Measurements from ENCODE around the gene S100P. TPM values are rescaled to one million over a fixed set of nuclear protein-coding genes. Genes with fewer than 3 reads are reported as not detected.

S100P gene
- total and polyA plus RNA-seq, 2 of the 4 experiments (the other 2 are of a cell fraction): not detected

DNA sequence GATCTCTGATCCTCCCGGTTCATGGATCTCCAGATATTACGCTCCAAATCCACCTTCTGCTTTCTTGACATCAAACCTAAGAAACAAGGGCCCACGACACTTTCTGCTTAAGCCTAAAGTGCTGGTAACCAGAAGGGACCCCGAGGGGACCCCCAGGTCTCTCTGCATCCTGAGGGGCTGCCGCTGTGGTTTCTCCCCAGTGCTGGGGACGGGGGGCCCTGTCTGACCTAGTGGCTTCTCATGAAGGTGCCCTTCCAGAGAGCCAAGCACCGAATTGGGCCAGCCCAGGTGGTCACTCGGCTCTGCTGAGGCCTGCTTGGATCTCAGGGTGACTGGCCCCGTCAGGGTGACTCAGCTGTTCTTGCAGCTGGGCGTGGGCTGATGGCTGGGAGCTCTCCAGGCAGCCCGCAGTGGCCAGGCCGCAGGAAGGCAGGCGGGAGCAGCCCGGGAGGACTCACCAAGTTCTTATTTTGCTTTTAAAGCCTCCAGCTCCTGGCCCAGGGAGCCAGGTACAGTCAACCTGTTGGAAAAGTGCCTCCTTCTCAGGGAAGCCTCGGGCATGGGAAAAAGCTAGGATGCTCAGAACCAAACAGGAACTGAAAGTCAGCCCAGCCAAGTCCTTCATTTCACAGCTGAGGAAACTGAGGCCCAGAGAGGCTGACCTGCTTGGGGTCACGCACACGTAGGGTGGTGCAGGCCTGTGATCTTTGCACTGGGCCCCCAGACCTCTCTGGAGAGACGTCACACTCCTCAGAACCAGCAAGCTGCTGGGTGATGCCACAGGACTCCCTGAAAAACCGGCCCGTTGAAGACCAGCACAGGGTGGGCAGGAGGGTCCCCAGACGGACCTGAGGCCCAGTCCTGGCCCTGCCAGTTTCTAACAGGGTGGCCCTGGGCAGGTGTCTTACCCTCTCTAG is 39.0 kb downstream of the S100P start:
- Histone ChIP-seq H3K4ac (ENCODE audit: low read depth, low read length) (peak overlapping the region; percentile 100), H2BK15ac (ENCODE audit: low read depth, low read length) (peak overlapping the region; percentile 77; the same call in 2 of the 3 replicates), H2AK5ac (ENCODE audit: low read depth, low read length) (peak overlapping the region; percentile 96; the same call in 1 of the 2 replicates), H3K79me1 (ENCODE audit: low read depth in 1 of 2, low read length in 2 of 2) (0 out of 4 replicates have a peak, but pooled peaks cover 0 to 4% of the 10 kb centered on the region in 2 experiments), H2AFZ (replicated peaks; ENCODE audit: low read length, poor library complexity) (peak overlapping the region; percentile 94), H3K9ac (ENCODE audit: low read depth, low read length) (peak overlapping the region; percentile 59), H3K27ac (ENCODE audit: insufficient read depth, low read length) (peak overlapping the region; percentile 76), H4K20me1 (ENCODE audit: insufficient read depth, low read length) (no peaks in the 10 kb centered on the region), H3K18ac (ENCODE audit: low read depth, low read length) (peak overlapping the region; percentile 91), H3K36me3 (ENCODE audit: control insufficient read depth, insufficient read depth, low read length) (no peaks in the 10 kb centered on the region), H3K27me3 (ENCODE audit: control insufficient read depth, insufficient read depth, low read length) (no peaks in the 10 kb centered on the region; the same call in 1 of the 2 replicates), H3K9me1 (ENCODE audit: insufficient read depth, low read length) (peaks cover 10% of the 10 kb centered on the region), H3K14ac (replicated peaks; ENCODE audit: low read depth, low read length) (peak overlapping the region; percentile 97), H2BK120ac (ENCODE audit: low read depth, low read length) (peak overlapping the region; percentile 100), H3K9me3 (ENCODE audit: control insufficient read depth, insufficient read depth, low read length) (no peaks in the 10 kb centered on the region), H3K4me3 (ENCODE audit: insufficient read depth, low read depth, low read length) (no peak overlapping the region), H2AK9ac (replicated peaks; ENCODE audit: low read depth, low read length, poor library complexity) (peak overlapping the region; percentile 97), H2BK5ac (ENCODE audit: low read depth, low read length, poor library complexity, severe bottlenecking) (peak overlapping the region; percentile 88), H3K4me1 (ENCODE audit: control insufficient read depth, insufficient read depth, low read length) (peaks cover 9% of the 10 kb centered on the region), H3K23ac (ENCODE audit: low read depth, low read length) (peak overlapping the region; percentile 83), H3K56ac (ENCODE audit: extremely low read depth, insufficient read depth, low read length) (peak overlapping the region; percentile 78; the same call in 1 of the 2 replicates), H4K91ac (ENCODE audit: insufficient read depth, low read depth, low read length) (peak overlapping the region; percentile 99), H3K4me2 (ENCODE audit: low read depth, low read length) (no peak overlapping the region; the same call in 1 of the 2 replicates), H2BK20ac (ENCODE audit: low read depth, low read length) (peak overlapping the region; percentile 100), H4K8ac (ENCODE audit: low read depth in 2 of 2, low read length in 2 of 2) (peak overlapping the region; percentile 92 to 95), H4K5ac (ENCODE audit: low read depth, low read length) (peak overlapping the region; percentile 98)
- BruUV-seq (replicated peaks): no TSS peak
- ATAC-seq (ENCODE audit: low read depth) (peak; percentile 99), DNase-seq (peak; percentile 94)
- dilution Hi-C loops (cut with HindIII; ENCODE audit: low sequenced_read_pairs, unreplicated experiment) (no loop called here), in situ Hi-C loops (cut with MboI; ENCODE audit: low sequenced_read_pairs) (no loop called here), intact Hi-C loops (cut with micrococcal nuclease) (no loop called here)
- WGBS, 2 experiments (ENCODE audit: extremely low coverage in 2 of 2, insufficient read length in 1 of 2): 86% methylated on average over 7 of the region's 21 CpGs; no CpG with 5 or more reads in 1 of the 2 experiments
- CTCF ChIA-PET: interaction anchor here (1.1 to 1.4 kb wide), 2 partner anchors 12 to 141 kb away, joined by 3 read pairs; no protein-coding TSS in a partner anchor
- POLR2A ChIA-PET (ENCODE audit: unreplicated experiment): no interaction called here
- peak; percentile 65 for TF ChIP-seq FOS (IDR thresholded peaks at IDR 0.05; ENCODE audit: low read depth, low read length)
- 0 out of 2 replicates have a peak, but pooled peaks have one; percentile 17 for TF ChIP-seq RAD21 (IDR thresholded peaks at IDR 0.05; ENCODE audit: low read length)
- TF ChIP-seq CEBPB (IDR thresholded peaks at IDR 0.05; ENCODE audit: low read depth, low read length): no peak
- no peak for TF ChIP-seq RCOR1 (IDR thresholded peaks at IDR 0.05; ENCODE audit: insufficient replicate concordance, low read length)
- no peak for TF ChIP-seq RFX5 (IDR thresholded peaks at IDR 0.05; ENCODE audit: low read depth, low read length)
- no peak for TF ChIP-seq CHD1 (IDR thresholded peaks at IDR 0.05; ENCODE audit: low read depth, low read length)
- TF ChIP-seq, protein P1, sequence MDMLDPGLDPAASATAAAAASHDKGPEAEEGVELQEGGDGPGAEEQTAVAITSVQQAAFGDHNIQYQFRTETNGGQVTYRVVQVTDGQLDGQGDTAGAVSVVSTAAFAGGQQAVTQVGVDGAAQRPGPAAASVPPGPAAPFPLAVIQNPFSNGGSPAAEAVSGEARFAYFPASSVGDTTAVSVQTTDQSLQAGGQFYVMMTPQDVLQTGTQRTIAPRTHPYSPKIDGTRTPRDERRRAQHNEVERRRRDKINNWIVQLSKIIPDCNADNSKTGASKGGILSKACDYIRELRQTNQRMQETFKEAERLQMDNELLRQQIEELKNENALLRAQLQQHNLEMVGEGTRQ (IDR thresholded peaks at IDR 0.05; ENCODE audit: low read depth, low read length): no peak
- TF ChIP-seq BHLHE40 (IDR thresholded peaks at IDR 0.05; ENCODE audit: low read depth, low read length): no peak
- no peak for TF ChIP-seq SMC3 (IDR thresholded peaks at IDR 0.05; ENCODE audit: low read depth, low read length)
- TF ChIP-seq NFE2L2 (IDR thresholded peaks at IDR 0.05; ENCODE audit: low read depth, low read length): peak; percentile 99
- TF ChIP-seq, protein P2, sequence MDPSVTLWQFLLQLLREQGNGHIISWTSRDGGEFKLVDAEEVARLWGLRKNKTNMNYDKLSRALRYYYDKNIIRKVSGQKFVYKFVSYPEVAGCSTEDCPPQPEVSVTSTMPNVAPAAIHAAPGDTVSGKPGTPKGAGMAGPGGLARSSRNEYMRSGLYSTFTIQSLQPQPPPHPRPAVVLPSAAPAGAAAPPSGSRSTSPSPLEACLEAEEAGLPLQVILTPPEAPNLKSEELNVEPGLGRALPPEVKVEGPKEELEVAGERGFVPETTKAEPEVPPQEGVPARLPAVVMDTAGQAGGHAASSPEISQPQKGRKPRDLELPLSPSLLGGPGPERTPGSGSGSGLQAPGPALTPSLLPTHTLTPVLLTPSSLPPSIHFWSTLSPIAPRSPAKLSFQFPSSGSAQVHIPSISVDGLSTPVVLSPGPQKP (IDR thresholded peaks at IDR 0.05; ENCODE audit: borderline replicate concordance, low read depth, low read length): no peak
- peak; percentile 90 for TF ChIP-seq MAFK (IDR thresholded peaks at IDR 0.05; ENCODE audit: low read depth, low read length)
- peak; percentile 19; the same call in 1 of the 2 replicates for TF ChIP-seq MAZ (IDR thresholded peaks at IDR 0.05; ENCODE audit: borderline replicate concordance, low read depth, low read length)
